Measurements from ENCODE around the gene RNF144B. TPM values are rescaled to one million over a fixed set of nuclear protein-coding genes. Genes with fewer than 3 reads are reported as not detected.

Gene RNF144B
- total and polyA plus RNA-seq, 9 of the 15 experiments (the other 6 are each of a cell fraction or from before 2014, with no cell fraction given), result 0.01 TPM; not detected in 8

GRCh38 chr6:18514180-18514579 lies 127.0 kb downstream of the RNF144B start (continued):
- no peak for TF ChIP-seq ZBTB33 (CRISPR knock-in tag; IDR thresholded peaks at IDR 0.05)
- TF ChIP-seq YBX1 (IDR thresholded peaks at IDR 0.05), result no peak
- TF ChIP-seq, protein P1, sequence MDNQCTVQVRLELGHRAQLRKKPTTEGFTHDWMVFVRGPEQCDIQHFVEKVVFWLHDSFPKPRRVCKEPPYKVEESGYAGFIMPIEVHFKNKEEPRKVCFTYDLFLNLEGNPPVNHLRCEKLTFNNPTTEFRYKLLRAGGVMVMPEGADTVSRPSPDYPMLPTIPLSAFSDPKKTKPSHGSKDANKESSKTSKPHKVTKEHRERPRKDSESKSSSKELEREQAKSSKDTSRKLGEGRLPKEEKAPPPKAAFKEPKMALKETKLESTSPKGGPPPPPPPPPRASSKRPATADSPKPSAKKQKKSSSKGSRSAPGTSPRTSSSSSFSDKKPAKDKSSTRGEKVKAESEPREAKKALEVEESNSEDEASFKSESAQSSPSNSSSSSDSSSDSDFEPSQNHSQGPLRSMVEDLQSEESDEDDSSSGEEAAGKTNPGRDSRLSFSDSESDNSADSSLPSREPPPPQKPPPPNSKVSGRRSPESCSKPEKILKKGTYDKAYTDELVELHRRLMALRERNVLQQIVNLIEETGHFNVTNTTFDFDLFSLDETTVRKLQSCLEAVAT (IDR thresholded peaks at IDR 0.05), result no peak
- no peak for TF ChIP-seq ESRRB (CRISPR knock-in tag; IDR thresholded peaks at IDR 0.05; ENCODE audit: borderline replicate concordance)
- TF ChIP-seq PURB (CRISPR knock-in tag; IDR thresholded peaks at IDR 0.05; ENCODE audit: low read depth), result no peak
- TF ChIP-seq, protein P2, sequence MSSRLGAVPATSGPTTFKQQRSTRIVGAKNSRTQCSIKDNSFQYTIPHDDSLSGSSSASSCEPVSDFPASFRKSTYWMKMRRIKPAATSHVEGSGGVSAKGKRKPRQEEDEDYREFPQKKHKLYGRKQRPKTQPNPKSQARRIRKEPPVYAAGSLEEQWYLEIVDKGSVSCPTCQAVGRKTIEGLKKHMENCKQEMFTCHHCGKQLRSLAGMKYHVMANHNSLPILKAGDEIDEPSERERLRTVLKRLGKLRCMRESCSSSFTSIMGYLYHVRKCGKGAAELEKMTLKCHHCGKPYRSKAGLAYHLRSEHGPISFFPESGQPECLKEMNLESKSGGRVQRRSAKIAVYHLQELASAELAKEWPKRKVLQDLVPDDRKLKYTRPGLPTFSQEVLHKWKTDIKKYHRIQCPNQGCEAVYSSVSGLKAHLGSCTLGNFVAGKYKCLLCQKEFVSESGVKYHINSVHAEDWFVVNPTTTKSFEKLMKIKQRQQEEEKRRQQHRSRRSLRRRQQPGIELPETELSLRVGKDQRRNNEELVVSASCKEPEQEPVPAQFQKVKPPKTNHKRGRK (tag; IDR thresholded peaks at IDR 0.05), result no peak
- no peak for TF ChIP-seq EHMT2 (IDR thresholded peaks at IDR 0.05)

Measured in K562 (cell line).